22Rv1 (cell line): ENCODE results near the gene SMCHD1.

ENCODE experiments used
- ZFX ChIP-seq: fragments of 450-650 bp; IDR thresholded peaks from 2 replicates; pipeline ENCODE4 v1.6.1; 2017; ENCODE audit warnings: antibody characterized with exemption, borderline replicate concordance
- TF ChIP-seq, protein P1 (sequence below): fragments of 450-650 bp; IDR thresholded peaks from 2 replicates; pipeline ENCODE4 v1.5.1; 2017; ENCODE audit warnings: mild to moderate bottlenecking

DNA sequence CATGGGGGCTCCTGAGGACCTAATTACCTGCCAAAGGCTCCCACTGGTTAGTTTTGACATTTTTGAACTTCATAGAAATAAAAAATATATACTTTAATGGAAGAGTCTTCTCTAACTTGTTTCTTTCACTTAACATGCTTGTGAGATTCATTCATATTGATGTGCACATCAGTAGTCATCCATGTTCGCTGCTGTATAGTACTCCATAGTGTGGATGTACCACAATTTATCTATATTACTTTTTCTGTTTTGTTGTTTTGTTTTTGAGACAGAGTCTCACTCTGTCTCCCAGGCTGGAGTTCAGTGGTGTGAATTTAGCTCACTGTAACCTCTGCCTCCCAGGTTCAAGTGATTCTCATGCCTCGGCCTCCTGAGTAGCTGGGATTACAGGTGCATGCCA is 168.4 kb downstream of the SMCHD1 start:
- TF ChIP-seq, protein P1, sequence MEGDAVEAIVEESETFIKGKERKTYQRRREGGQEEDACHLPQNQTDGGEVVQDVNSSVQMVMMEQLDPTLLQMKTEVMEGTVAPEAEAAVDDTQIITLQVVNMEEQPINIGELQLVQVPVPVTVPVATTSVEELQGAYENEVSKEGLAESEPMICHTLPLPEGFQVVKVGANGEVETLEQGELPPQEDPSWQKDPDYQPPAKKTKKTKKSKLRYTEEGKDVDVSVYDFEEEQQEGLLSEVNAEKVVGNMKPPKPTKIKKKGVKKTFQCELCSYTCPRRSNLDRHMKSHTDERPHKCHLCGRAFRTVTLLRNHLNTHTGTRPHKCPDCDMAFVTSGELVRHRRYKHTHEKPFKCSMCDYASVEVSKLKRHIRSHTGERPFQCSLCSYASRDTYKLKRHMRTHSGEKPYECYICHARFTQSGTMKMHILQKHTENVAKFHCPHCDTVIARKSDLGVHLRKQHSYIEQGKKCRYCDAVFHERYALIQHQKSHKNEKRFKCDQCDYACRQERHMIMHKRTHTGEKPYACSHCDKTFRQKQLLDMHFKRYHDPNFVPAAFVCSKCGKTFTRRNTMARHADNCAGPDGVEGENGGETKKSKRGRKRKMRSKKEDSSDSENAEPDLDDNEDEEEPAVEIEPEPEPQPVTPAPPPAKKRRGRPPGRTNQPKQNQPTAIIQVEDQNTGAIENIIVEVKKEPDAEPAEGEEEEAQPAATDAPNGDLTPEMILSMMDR, result no peak
- no peak for TF ChIP-seq ZFX
